SH-SY5Y (cell line): Measurements from ENCODE around the gene CRADD.

Source experiments
- GATA2 ChIP-seq: IDR thresholded peaks from 2 replicates; pipeline ENCODE4 v1.6.1; 2011; ENCODE audit warnings: mild to moderate bottlenecking, low read depth, low read length
- GATA3 ChIP-seq: IDR thresholded peaks from 2 replicates; pipeline ENCODE4 v1.6.1; 2011; ENCODE audit warnings: low read depth, mild to moderate bottlenecking, low read length, moderate library complexity

DNA sequence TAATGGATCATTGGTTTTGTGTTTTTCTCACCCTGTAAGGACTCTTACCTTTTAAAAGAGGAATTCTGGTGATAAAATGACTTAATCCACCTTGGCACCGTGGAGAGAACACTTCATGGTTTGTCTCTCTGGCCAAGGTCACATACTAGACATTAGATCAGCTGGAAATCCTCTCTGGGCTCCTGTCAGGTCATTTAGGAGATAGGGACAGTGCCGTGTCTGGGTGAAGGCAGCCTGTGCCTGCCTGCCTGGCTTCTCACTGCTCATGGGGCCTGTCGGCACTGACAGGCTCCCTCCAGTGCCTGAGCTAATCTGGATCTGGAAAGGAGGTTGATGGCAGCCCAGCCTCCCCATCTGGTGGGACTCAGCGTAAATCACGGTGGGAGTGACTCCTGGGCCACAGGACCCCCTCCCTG, 5.7 kb downstream of the CRADD start:
- TF ChIP-seq GATA2: no peak
- TF ChIP-seq GATA3: no peak
